Inflammatory macrophage treated with lipopolysaccharide for 1 hour (primary cell): Measurements from ENCODE around the gene PPFIA3.
"Not testable (repeated sequence)": the region's sequence is repeated elsewhere in the genome, so short reads cannot be mapped to it uniquely, and the experiment has no call there.

Experiments used
- DNase-seq, 2 donors: peaks; one replicate each; pipeline ENCODE4 v3.0.0-alpha.2; 2020 to 2022

Gene PPFIA3

GRCh38 chr19:49103331-49104085, 15.8 kb upstream of the PPFIA3 start:
- DNase-seq = no peak

DNA sequence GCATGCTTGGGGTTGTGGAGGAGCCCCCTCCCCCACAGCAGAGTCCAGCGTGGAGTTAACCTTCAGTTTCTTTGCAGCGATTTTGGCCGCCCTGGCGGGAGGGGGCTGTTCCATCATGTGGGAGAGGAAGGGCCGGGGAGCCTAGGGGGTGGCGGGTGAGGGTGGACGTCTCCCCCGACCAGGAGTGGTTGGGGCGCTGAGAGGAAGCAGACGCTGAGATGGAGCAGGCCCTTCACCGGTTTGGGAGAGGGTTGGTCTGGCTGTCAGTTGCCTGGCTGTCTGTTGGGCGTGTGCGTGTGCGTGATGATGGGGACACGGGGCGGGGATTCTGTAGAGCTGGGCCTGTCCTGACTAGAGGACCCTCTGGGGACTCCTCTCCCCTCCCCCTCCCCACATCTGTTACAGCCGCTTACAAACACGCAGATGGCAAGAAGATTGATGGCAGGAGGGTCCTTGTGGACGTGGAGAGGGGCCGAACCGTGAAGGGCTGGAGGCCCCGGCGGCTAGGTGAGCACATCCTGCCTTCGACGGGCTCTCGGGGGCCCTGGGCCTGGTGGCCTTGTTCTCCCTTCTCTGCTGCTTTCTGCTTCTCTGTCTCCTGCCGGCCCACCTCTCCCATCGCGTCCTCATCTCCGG, 15.0 kb upstream of the PPFIA3 start:
- no peak for DNase-seq

DNA sequence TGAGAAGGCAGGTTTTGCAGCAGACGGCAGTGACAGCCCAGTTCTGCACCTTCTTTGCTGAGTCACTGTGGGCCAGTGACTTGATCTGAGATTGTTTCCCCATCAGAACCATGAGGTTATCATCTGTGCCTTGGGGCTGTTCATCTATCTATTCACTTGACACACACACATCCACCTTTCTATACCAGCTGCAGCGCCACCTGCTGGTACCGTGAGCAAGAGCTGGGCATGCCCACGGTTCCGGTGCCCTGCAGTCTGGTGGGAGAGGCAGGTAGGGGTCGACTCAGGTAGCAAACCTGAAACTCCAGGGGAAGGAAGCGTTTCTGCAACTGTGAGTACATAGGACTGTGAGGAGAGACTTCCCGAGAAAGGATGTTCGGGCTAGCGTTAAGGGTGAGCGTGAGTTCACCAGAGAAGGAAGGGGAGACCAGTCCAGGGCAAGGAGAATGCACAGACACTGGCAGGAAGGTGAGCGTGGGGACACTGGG, 12.7 kb upstream of the PPFIA3 start:
- peak in 1 of 2 donors; percentile 47 for DNase-seq

DNA sequence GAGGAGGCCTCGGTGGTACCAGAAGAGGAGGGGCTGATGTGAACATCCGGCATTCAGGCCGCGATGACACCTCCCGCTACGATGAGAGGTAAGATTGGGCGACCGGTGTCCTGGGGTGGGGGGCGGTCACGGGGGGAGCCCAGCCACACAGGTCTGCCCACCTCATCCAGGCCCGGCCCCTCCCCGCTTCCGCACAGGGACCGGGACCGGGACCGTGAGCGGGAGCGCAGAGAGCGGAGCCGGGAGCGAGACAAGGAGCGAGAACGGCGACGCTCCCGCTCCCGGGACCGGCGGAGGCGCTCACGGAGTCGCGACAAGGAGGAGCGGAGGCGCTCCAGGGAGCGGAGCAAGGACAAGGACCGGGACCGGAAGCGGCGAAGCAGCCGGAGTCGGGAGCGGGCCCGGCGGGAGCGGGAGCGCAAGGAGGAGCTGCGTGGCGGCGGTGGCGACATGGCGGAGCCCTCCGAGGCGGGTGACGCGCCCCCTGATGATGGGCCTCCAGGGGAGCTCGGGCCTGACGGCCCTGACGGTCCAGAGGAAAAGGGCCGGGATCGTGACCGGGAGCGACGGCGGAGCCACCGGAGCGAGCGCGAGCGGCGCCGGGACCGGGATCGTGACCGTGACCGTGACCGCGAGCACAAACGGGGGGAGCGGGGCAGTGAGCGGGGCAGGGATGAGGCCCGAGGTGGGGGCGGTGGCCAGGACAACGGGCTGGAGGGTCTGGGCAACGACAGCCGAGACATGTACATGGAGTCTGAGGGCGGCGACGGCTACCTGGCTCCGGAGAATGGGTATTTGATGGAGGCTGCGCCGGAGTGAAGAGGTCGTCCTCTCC, 11.5 kb upstream of the PPFIA3 start:
- DNase-seq = no peak

DNA sequence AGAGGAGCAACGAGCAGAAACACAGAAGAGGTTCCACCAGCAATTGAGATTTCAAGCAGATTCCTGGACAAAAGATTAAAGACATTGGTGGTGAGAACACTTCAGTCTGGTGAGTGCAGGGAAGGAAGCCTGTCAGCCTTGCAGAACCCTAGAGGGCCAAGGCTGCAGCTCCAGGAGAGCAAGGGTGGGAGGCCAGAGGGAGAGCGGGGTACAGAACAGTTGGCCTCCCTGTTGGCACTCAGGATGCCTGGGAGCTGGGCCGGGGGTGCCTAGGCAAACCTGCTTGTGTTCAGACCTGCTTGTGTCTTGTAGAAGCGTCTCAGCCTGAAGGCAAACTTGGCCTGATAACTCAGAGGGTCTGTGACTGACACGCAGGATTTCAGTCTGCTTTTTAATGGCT, 10.3 kb upstream of the PPFIA3 start:
- no peak for DNase-seq

DNA sequence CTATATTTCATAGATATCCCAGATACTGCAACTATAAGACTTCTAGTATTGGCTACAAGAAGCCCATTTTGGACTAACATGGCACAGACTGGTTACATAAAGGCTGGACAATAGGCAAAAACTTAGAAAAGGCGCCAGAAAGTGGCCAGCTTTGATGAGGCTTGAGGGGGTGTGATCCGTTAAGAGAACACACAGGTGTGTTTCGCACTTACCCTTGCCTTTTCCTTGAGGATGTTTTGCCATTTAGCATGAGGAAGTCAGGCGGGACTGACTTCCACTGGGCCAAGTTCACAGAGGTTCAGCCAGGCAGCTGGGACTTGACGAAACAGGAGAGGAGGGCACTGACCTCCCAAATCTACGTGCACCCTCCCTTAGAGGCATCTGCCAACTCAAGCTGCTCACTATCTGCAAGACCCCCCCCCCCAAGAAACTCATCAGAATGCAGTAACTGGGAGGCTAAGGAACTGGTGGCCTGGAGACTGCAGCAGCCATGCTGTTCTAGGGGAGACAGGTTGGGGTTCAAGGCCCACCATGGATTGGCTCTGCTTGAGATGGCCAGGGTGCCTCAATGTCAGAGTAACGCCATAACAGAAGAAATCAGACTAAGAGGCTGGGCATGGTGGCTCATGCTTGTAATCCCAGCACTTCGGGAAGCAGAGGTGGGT, 9.6 kb upstream of the PPFIA3 start:
- DNase-seq = no peak

GRCh38 chr19:49110567-49110966, 8.8 kb upstream of the PPFIA3 start:
- DNase-seq = no peak

DNA sequence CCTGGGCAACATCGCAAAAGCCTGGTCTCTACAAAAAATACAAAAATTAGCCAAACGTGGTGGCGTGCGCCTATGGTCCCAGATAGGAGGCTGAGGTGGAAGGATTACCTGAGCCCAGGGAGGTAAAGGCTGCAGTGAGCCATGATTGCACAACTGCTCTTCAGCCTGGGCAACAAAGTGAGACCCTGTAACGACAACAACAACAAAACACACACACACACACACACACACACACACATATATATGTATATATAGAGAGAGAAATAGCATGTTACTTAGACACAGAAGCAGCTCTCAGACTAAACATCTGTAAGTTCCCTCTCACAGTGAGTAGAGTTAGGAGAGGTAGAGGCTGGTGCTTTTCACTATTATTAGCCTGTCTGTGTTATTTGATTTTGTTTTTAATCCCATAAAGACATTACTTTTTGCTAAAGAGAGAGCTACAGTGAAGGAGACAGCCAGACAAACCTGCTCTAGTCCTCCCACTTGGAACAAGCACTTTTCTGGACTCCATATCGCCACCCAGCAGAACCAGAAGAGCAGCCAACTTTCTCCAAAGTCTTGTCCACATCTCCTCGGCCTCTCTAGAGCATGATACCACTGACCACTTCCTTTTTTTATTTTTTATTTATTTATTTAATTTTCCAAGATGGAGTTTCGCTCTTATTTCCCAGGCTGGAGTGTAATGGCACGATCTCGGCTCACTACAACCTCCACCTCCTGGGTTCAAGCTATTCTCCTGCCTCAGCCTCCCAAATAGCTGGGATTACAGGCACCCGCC, 7.9 kb upstream of the PPFIA3 start:
- DNase-seq = no peak

- peak; percentile 41 to 72 for DNase-seq
These were observed 5.3 kb upstream of the PPFIA3 start, which contains the start of gene LIN7B for GRCh38 chr19:49113762-49114629. Gene LIN7B, plus strand, starts transcription at chr19:49114370. Its CDS starts 35 bp downstream, at chr19:49114405.

- DNase-seq = peak; percentile 35 to 56
These were observed 4.5 kb upstream of the PPFIA3 start for GRCh38 chr19:49114630-49115363.

- DNase-seq = peak; percentile 63 to 75
These were observed 2.8 kb upstream of the PPFIA3 start for GRCh38 chr19:49116544-49116943.

DNA sequence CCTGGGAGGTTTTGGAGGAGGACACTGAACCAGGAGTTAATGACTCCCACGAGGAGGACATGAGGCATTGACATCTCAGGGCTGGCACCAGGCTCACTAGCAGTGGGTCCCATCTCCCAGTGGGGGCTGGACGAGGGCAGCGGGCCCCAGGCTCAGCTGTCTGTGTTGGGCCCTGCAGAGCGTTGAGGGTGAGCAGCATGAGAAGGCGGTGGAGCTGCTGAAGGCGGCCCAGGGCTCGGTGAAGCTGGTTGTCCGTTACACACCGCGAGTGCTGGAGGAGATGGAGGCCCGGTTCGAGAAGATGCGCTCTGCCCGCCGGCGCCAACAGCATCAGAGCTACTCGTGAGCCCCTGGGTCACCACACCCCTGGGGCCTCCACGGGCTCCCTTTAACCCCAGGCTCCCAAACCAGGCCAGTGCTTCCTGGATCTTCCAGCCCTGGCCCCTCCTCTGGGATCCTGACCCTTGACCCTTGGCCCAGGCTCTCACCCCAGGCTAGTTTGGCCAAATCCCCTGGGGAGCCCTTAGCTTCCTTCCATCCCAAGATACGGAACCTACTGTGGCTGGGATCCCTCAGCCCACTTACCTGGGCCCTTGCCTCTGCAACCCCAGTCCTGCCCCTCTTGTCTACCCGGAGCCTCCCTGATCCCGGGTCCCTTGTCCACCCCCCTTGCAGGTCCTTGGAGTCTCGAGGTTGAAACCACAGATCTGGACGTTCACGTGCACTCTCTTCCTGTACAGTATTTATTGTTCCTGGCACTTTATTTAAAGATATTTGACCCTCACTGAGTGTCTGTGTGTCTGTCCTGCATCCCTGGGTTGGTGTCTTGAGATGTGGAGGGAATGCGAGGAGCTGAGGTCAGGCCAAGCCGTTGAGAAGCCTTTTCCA, 1.4 kb upstream of the PPFIA3 start:
- DNase-seq = no peak

GRCh38 chr19:49118565-49119410, 556 bp upstream of the PPFIA3 start, which contains the start of gene C19orf73:
Gene C19orf73, minus strand, starts transcription at chr19:49119143. Its CDS starts 121 bp downstream, at chr19:49119022.
- peak; percentile 89 to 97 for DNase-seq

GRCh38 chr19:49120325-49120683, 960 bp downstream of the PPFIA3 start:
- no peak for DNase-seq

DNA sequence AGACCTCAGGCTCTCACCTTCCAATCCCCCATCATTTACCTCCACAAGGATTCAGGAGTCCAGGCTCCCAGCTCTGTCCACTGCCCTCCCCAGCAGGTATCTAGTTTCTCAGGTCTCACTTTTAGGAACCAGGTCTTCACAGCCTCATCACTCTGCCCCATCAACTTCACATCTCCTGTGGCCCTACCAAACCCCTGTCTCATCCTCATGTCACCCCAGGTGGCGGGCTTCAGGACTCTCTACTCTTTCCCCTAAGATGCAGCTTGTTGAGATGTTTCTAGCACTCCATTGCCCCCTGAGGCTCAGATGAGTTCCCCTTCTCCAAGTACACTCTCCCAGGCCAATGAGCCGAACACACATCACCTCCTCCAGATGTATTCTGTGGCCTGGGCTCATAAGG, 1.5 kb downstream of the PPFIA3 start:
- DNase-seq = no peak

DNA sequence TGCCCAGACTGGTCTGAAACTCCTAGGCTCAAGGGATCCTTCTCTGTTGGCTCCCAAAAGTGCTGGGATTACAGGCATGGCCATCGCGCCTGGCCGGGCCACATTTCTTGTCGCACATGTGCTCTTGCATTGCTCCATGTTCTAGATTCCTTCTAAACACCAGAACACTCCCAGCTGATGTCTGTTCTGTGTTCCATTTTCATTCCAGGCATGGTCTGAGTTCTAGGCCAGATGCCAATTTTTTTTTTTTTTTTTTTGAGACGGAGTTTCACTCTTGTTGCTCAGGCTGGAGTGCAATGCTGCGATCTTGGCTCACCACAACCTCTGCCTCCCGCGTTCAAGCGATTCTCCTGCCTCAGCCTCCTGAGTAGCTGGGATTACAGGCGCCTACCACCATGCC, 2.5 kb downstream of the PPFIA3 start:
- DNase-seq = not testable (repeated sequence)

GRCh38 chr19:49123285-49123684, 3.9 kb downstream of the PPFIA3 start:
- not testable (repeated sequence) for DNase-seq
